K562 (cell line): ENCODE measurements around the gene HSPB1. TPM values are rescaled to one million over a fixed set of nuclear protein-coding genes. Genes with fewer than 3 reads are reported as not detected.

Source experiments
- AFF1 ChIP-seq, 2 experiments: fragments of 450-650 bp; IDR thresholded peaks; 2 replicates each; pipeline ENCODE4 v1.6.1; 2018; ENCODE audit warnings: mild to moderate bottlenecking in 2 of 2, low read depth in 1 of 2; ENCODE audit not compliant: partially characterized antibody in 2 of 2
- BCL6 ChIP-seq: fragments of 250-450 bp; sonication (Bioruptor Pico); IDR thresholded peaks from 2 replicates; pipeline ENCODE4 v1.4.0; 2020
- CCNT2 ChIP-seq: IDR thresholded peaks from 2 replicates; pipeline ENCODE4 v1.6.1; 2011; ENCODE audit warnings: borderline replicate concordance, low read depth, mild to moderate bottlenecking, moderate library complexity, mixed read lengths, low read length; ENCODE audit not compliant: insufficient read length; ENCODE audit errors: extremely low read depth
- DACH1 ChIP-seq: fragments of 450-650 bp; IDR thresholded peaks from 2 replicates; pipeline ENCODE4 v1.6.1; 2018; ENCODE audit not compliant: partially characterized antibody
- HLTF ChIP-seq: fragments of 450-650 bp; IDR thresholded peaks from 2 replicates; pipeline ENCODE4 v1.6.1; 2016
- JUN ChIP-seq, 2 experiments: sonication (generic) in 1 of 2; formaldehyde crosslinking in 1 of 2; IDR thresholded peaks; 2 replicates each; pipeline versions ENCODE4 v1.6.1 to v1.8.0; 2012 to 2022; ENCODE audit warnings: borderline replicate concordance in 2 of 2, mild to moderate bottlenecking in 2 of 2, improper control_type of control experiment in 1 of 2, low read depth in 1 of 2, low read length in 1 of 2, missing genetic modification reagents in 1 of 2
- MECOM ChIP-seq: fragments of 250-450 bp; sonication (Bioruptor Pico); IDR thresholded peaks from 2 replicates; pipeline ENCODE4 v1.8.0; 2022; ENCODE audit warnings: inconsistent platforms
- MIER1 ChIP-seq: fragments of 450-650 bp; IDR thresholded peaks from 2 replicates; pipeline ENCODE4 v1.6.1; 2016; ENCODE audit warnings: antibody characterized with exemption, mild to moderate bottlenecking, low read depth
- MXI1 ChIP-seq: IDR thresholded peaks from 2 replicates; pipeline ENCODE4 v1.6.1; 2011; ENCODE audit warnings: low read depth, mild to moderate bottlenecking, improper control_type of control experiment, low read length
- NRF1 ChIP-seq, 2 experiments: fragments of 450-650 bp; IDR thresholded peaks in 1 of 2; conservative IDR thresholded peaks in 1 of 2; 2 replicates each; pipeline ENCODE4 v1.6.1; 2014; ENCODE audit warnings: mild to moderate bottlenecking in 2 of 2
- PBX2 ChIP-seq, 2 experiments: IDR thresholded peaks in 1 of 2; conservative IDR thresholded peaks in 1 of 2; 2 replicates each; pipeline ENCODE4 v1.6.1; 2016; ENCODE audit warnings: low read depth in 2 of 2, mild to moderate bottlenecking in 1 of 2, missing compliant biosample characterization in 1 of 2, missing genetic modification characterization in 1 of 2, moderate library complexity in 1 of 2
- RAD21 ChIP-seq, 2 experiments: fragments of 250-450 bp in 1 of 2; fragments of 450-650 bp in 1 of 2; sonication (Bioruptor Pico) in 1 of 2; formaldehyde crosslinking in 1 of 2; IDR thresholded peaks in 1 of 2; conservative IDR thresholded peaks in 1 of 2; 2 replicates each; pipeline versions ENCODE4 v1.4.0 to v1.8.0; 2020 to 2022; ENCODE audit warnings: mild to moderate bottlenecking in 2 of 2, moderate library complexity in 1 of 2
- RB1 ChIP-seq: fragments of 450-650 bp; IDR thresholded peaks from 2 replicates; pipeline ENCODE4 v1.6.1; 2017; ENCODE audit warnings: low read depth, mild to moderate bottlenecking
- RBM34 ChIP-seq: fragments of 200-400 bp; formaldehyde crosslinking; IDR thresholded peaks from 2 replicates; pipeline ENCODE4 v1.6.1; 2018; ENCODE audit warnings: low read length, borderline replicate concordance; ENCODE audit not compliant: insufficient read depth
- U2AF1 ChIP-seq: fragments of 200-400 bp; formaldehyde crosslinking; optimal IDR thresholded peaks from 2 replicates; pipeline ENCODE3; 2017; ENCODE audit warnings: mild to moderate bottlenecking, low read depth, low read length, moderate library complexity
- XRCC5 ChIP-seq: fragments of 200-400 bp; formaldehyde crosslinking; IDR thresholded peaks from 2 replicates; pipeline ENCODE4 v1.6.1; 2017; ENCODE audit warnings: low read depth, mild to moderate bottlenecking, low read length
- ZBED1 ChIP-seq: IDR thresholded peaks from 2 replicates; pipeline ENCODE4 v1.6.1; 2014
- ZFP1 ChIP-seq: fragments of 450-650 bp; formaldehyde crosslinking; IDR thresholded peaks from 2 replicates; pipeline ENCODE4 v1.4.0; 2020; ENCODE audit warnings: mild to moderate bottlenecking, mixed read lengths
- ZNF41 ChIP-seq: fragments of 250-450 bp; sonication (Bioruptor Pico); conservative IDR thresholded peaks from 2 replicates; pipeline ENCODE4 v1.4.0; 2020; ENCODE audit warnings: mild to moderate bottlenecking
- ZNF507 ChIP-seq: conservative IDR thresholded peaks from 2 replicates; pipeline ENCODE4 v1.6.1; 2017; ENCODE audit warnings: missing genetic modification characterization, missing compliant biosample characterization
- ZNF583 ChIP-seq: fragments of 250-450 bp; sonication (Bioruptor Pico); IDR thresholded peaks from 2 replicates; pipeline ENCODE4 v1.4.0; 2020
- polyA plus RNA-seq, 8 experiments: library from polyadenylated mRNA; depleted of rRNA in 4 of 8; stranded (reverse) in 5 of 8; unstranded in 3 of 8; fragments of >200 nt; fragmentation: Nextera tagmentation in 2 of 8; fragmentation: Illumina TruSeq in 1 of 8; extraction: Ambion mirVana in 2 of 8; extraction: Trizol in 1 of 8; gene quantifications; 2 replicates each; pipeline versions ENCODE4 v1.2.1 to v1.2.3, GENCODE V29; 2011 to 2014; ENCODE audit warnings: inconsistent platforms in 1 of 8, missing spikeins in 1 of 8
- total RNA-seq, 7 experiments: library from RNA; depleted of rRNA in 6 of 7; stranded (reverse); fragments of >200 nt in 6 of 7; fragmentation: Illumina TruSeq in 2 of 7; extraction: Trizol in 2 of 7; gene quantifications; 2 replicates each; pipeline versions ENCODE4 v1.2.1 to v1.2.3, GENCODE V29; 2011 to 2021; ENCODE audit warnings: low replicate concordance in 1 of 7

HSPB1 gene
- total and polyA plus RNA-seq, 9 of the 15 experiments (the other 6 are each of a cell fraction or from before 2014, with no cell fraction given): 27.1 to 522 (median 138) TPM

GRCh38 chr7:76317782-76318487 is 15.5 kb downstream of the HSPB1 start (continued):
- TF ChIP-seq PBX2 (CRISPR knock-in tag; IDR thresholded peaks at IDR 0.05; ENCODE audit: low read depth): no peak
- no peak for TF ChIP-seq PBX2 (tag; conservative IDR thresholded peaks at IDR 0.05; ENCODE audit: low read depth)
- TF ChIP-seq MECOM (CRISPR knock-in tag): no peak
- peak; percentile 72; the same call in 1 of the 2 replicates for TF ChIP-seq MXI1
- TF ChIP-seq XRCC5: no peak
- no peak for TF ChIP-seq BCL6
- no peak for TF ChIP-seq JUN (IDR thresholded peaks at IDR 0.05; ENCODE audit: borderline replicate concordance, low read depth, low read length)
- TF ChIP-seq JUN (CRISPR knock-in tag; IDR thresholded peaks at IDR 0.05; ENCODE audit: borderline replicate concordance): no peak
- peak; percentile 43; the same call in 1 of the 2 replicates for TF ChIP-seq MIER1
- peak; percentile 71 for TF ChIP-seq RB1
- TF ChIP-seq CCNT2: no peak
- no peak for TF ChIP-seq RAD21 (CRISPR knock-in tag; conservative IDR thresholded peaks at IDR 0.05 in 1 of 2, IDR thresholded peaks at IDR 0.05 in 1 of 2)
- TF ChIP-seq ZNF507 (tag): no peak
- no peak; the same call in 1 of the 2 replicates for TF ChIP-seq ZBED1
- no peak for TF ChIP-seq RBM34
- TF ChIP-seq DACH1: no peak
- TF ChIP-seq AFF1 (IDR thresholded peaks at IDR 0.05; ENCODE audit: low read depth in 1 of 2, partially characterized antibody in 2 of 2): no peak
- TF ChIP-seq ZNF41 (CRISPR knock-in tag): no peak
- TF ChIP-seq ZFP1 (CRISPR knock-in tag): no peak
- TF ChIP-seq ZNF583 (CRISPR knock-in tag): no peak
- TF ChIP-seq U2AF1: no peak
- TF ChIP-seq HLTF: no peak
- TF ChIP-seq NRF1 (conservative IDR thresholded peaks at IDR 0.05 in 1 of 2, IDR thresholded peaks at IDR 0.05 in 1 of 2): peak; percentile 68 to 75
